HepG2 (cell line): ENCODE measurements around the gene SLC2A8. TPM values are rescaled to one million over a fixed set of nuclear protein-coding genes. Genes with fewer than 3 reads are reported as not detected.
A peak's percentile ranks its signal among the peaks of the same experiment; 100 is the strongest.

Experiments used
- ARNT2 ChIP-seq: sonication (generic); formaldehyde crosslinking; IDR thresholded peaks from 2 replicates; pipeline ENCODE4 v1.8.0; 2022; ENCODE audit warnings: mild to moderate bottlenecking, low read depth, missing genetic modification reagents, moderate library complexity
- DNMT1 ChIP-seq: sonication (generic); formaldehyde crosslinking; IDR thresholded peaks from 2 replicates; pipeline ENCODE4 v1.5.1; 2020; ENCODE audit warnings: mild to moderate bottlenecking, missing genetic modification reagents
- E2F2 ChIP-seq: sonication (generic); formaldehyde crosslinking; IDR thresholded peaks from 2 replicates; pipeline ENCODE4 v1.4.0; 2020; ENCODE audit warnings: missing genetic modification reagents, borderline replicate concordance
- KDM2A ChIP-seq: sonication (generic); formaldehyde crosslinking; IDR thresholded peaks from 2 replicates; pipeline ENCODE4 v1.4.0; 2020; ENCODE audit warnings: low read depth, missing genetic modification reagents, borderline replicate concordance
- KDM3A ChIP-seq: IDR thresholded peaks from 2 replicates; pipeline ENCODE4 v1.6.1; 2018; ENCODE audit warnings: low read depth, missing compliant biosample characterization
- PRMT3 ChIP-seq: sonication (generic); formaldehyde crosslinking; IDR thresholded peaks from 2 replicates; pipeline ENCODE4 v1.8.1; 2022; ENCODE audit warnings: low read depth, mild to moderate bottlenecking, moderate library complexity, missing genetic modification reagents, borderline replicate concordance
- SSRP1 ChIP-seq: IDR thresholded peaks from 2 replicates; pipeline ENCODE4 v1.6.1; 2016; ENCODE audit warnings: control low read depth
- ZNF101 ChIP-seq: sonication (generic); formaldehyde crosslinking; IDR thresholded peaks from 2 replicates; pipeline ENCODE4 v1.4.0; 2020; ENCODE audit warnings: mild to moderate bottlenecking, low read depth, missing genetic modification reagents, borderline replicate concordance
- ZNF318 ChIP-seq: sonication (generic); formaldehyde crosslinking; IDR thresholded peaks from 2 replicates; pipeline ENCODE4 v1.4.0; 2020; ENCODE audit warnings: mild to moderate bottlenecking, missing genetic modification reagents
- ZNF33B ChIP-seq: sonication (generic); formaldehyde crosslinking; IDR thresholded peaks from 2 replicates; pipeline ENCODE4 v1.5.1; 2020; ENCODE audit warnings: mild to moderate bottlenecking, missing genetic modification reagents
- ZNF782 ChIP-seq: sonication (generic); formaldehyde crosslinking; IDR thresholded peaks from 2 replicates; pipeline ENCODE4 v1.4.0; 2020; ENCODE audit warnings: missing genetic modification reagents, mild to moderate bottlenecking, borderline replicate concordance
- polyA plus RNA-seq, 8 experiments: library from polyadenylated mRNA; depleted of rRNA in 3 of 8; stranded (reverse) in 7 of 8; unstranded in 1 of 8; fragments of >200 nt; fragmentation: Illumina TruSeq in 4 of 8; extraction: Trizol in 4 of 8; gene quantifications; 2 replicates each; pipeline versions ENCODE4 v1.2.1 to v1.2.3, GENCODE V29; 2011 to 2016; ENCODE audit warnings: low read depth in 4 of 8, missing spikeins in 1 of 8, mixed read lengths in 1 of 8; ENCODE audit not compliant: insufficient read depth in 1 of 8
- total RNA-seq, 5 experiments: library from RNA; depleted of rRNA; stranded (reverse); fragments of >200 nt; fragmentation: Illumina TruSeq; extraction: Trizol; gene quantifications; 2 replicates each; pipeline ENCODE4 v1.2.3, GENCODE V29; 2016; ENCODE audit warnings: low read depth in 1 of 5
- TF ChIP-seq, protein P1 (sequence below): sonication (generic); formaldehyde crosslinking; IDR thresholded peaks from 2 replicates; pipeline ENCODE4 v1.4.0; 2020; ENCODE audit warnings: low read depth, missing genetic modification reagents
- TF ChIP-seq, protein P2 (sequence below): sonication (generic); formaldehyde crosslinking; IDR thresholded peaks from 2 replicates; pipeline ENCODE4 v1.8.0; 2022; ENCODE audit warnings: mild to moderate bottlenecking, missing genetic modification reagents, moderate library complexity

Gene SLC2A8
- total and polyA plus RNA-seq, 2 of the 13 experiments (the other 11 are each of a cell fraction or from before 2014, with no cell fraction given) = 22.6 to 48.6 TPM

GRCh38 chr9:127396808-127397645 is at the start of gene SLC2A8 (continued):
- TF ChIP-seq, protein P1, sequence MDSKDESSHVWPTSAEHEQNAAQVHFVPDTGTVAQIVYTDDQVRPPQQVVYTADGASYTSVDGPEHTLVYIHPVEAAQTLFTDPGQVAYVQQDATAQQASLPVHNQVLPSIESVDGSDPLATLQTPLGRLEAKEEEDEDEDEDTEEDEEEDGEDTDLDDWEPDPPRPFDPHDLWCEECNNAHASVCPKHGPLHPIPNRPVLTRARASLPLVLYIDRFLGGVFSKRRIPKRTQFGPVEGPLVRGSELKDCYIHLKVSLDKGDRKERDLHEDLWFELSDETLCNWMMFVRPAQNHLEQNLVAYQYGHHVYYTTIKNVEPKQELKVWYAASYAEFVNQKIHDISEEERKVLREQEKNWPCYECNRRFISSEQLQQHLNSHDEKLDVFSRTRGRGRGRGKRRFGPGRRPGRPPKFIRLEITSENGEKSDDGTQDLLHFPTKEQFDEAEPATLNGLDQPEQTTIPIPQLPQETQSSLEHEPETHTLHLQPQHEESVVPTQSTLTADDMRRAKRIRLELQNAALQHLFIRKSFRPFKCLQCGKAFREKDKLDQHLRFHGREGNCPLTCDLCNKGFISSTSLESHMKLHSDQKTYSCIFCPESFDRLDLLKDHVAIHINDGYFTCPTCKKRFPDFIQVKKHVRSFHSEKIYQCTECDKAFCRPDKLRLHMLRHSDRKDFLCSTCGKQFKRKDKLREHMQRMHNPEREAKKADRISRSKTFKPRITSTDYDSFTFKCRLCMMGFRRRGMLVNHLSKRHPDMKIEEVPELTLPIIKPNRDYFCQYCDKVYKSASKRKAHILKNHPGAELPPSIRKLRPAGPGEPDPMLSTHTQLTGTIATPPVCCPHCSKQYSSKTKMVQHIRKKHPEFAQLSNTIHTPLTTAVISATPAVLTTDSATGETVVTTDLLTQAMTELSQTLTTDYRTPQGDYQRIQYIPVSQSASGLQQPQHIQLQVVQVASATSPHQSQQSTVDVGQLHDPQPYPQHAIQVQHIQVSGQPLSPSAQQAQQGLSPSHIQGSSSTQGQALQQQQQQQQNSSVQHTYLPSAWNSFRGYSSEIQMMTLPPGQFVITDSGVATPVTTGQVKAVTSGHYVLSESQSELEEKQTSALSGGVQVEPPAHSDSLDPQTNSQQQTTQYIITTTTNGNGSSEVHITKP (CRISPR knock-in tag) = no peak
- TF ChIP-seq ZNF33B (CRISPR knock-in tag) (no peak), KDM2A (CRISPR knock-in tag) (peak; percentile 60), ZNF782 (CRISPR knock-in tag) (no peak), KDM3A (CRISPR knock-in tag) (0 out of 2 replicates have a peak, but pooled peaks have one; percentile 26), ARNT2 (CRISPR knock-in tag) (peak; percentile 63), PRMT3 (CRISPR knock-in tag) (0 out of 2 replicates have a peak, but pooled peaks have one; percentile 1), ZNF101 (CRISPR knock-in tag) (no peak), DNMT1 (0 out of 2 replicates have a peak, but pooled peaks have one; percentile 33), E2F2 (CRISPR knock-in tag) (peak; percentile 64; the same call in 1 of the 2 replicates), SSRP1 (no peak), ZNF318 (CRISPR knock-in tag) (no peak)
- TF ChIP-seq, protein P2, sequence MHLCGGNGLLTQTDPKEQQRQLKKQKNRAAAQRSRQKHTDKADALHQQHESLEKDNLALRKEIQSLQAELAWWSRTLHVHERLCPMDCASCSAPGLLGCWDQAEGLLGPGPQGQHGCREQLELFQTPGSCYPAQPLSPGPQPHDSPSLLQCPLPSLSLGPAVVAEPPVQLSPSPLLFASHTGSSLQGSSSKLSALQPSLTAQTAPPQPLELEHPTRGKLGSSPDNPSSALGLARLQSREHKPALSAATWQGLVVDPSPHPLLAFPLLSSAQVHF (CRISPR knock-in tag) = peak; percentile 30; the same call in 1 of the 2 replicates
